GM21367 (cell line): Measurements from ENCODE around the gene PRX.
"Not testable (repeated sequence)": the region's sequence is repeated elsewhere in the genome, so short reads cannot be mapped to it uniquely, and the experiment has no call there.

Experiments
- ATAC-seq: cut with Tn5 transposase; IDR thresholded peaks from one replicate; pipeline ENCODE4 v1.9.1; 2021; ENCODE audit not compliant: unreplicated experiment

PRX gene

GRCh38 chr19:40392894-40393517 lies 20.2 kb downstream of the PRX start:
- ATAC-seq = no peak

- no peak for ATAC-seq
These were observed 21.1 kb downstream of the PRX start for GRCh38 chr19:40392123-40392522.

DNA sequence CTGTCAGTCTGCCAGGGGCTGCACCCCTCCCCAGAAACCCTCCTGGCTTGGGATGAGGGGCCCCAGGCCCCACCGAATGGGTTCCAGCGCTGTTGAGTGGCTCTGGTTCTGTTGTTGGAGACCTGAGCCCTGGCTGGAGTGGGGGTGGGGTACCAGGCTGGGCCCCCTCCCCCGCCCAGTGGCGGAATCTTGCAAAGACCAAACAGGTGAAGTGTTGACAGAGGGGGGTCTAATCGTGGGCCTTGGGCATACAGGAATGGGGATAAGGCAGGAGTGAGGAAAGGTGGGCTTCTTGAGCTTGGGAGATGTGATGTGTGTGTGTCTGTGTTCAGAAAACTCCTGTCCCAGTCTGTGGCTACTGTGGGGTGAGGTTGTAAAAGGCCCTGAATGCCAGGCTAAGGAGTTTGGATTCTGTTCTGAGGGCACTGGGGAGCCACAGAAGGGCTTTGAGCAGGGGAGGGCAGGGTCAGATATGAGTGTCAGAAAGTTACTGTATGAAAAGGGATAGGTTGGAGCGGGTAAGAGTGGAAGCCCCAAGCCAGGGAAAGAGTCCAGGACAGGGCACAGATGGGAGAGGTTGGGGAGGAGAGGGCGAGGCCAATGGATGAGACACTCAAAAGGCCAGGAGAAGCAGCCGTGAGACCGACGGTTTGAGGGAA lies 23.0 kb downstream of the PRX start, which contains the start of gene HIPK4:
Gene HIPK4 (minus strand): TSS at position 98 of the 659 bp plus-strand sequence. CDS start 279 bp downstream, outside the sequence.
- ATAC-seq = no peak

DNA sequence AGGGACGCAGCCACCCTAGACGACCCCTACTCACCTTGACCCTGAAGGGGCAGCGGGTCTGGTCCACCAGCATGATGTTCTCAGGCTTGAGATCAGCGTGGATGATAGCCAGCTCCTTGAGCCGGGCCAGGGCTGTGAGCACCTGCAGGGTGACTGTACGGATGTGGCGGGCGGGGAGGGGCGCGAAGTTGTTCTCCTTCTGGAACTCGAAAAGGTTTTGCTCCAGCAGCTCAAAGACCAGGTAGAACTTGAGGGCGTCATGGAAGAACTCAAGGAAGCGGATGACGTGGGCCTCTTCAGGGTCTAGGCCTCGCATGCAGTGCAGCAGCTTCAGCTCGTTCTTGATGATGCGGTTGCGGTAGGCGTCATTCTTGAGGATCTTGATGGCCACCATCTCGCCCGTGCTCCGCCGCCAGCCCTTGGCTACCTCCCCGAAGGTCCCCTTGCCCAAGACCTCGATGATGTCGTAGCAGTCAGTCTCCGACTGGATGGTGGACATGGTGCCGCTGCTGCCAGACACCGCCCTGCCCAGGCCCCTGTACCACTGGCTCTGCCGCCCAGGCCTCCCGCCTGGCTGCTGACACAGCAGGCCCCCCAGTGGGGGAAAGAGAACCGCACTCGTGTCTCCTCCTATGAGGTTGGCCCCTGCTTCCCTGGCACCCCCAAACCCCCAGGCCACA lies 23.6 kb downstream of the PRX start:
- ATAC-seq = no peak

DNA sequence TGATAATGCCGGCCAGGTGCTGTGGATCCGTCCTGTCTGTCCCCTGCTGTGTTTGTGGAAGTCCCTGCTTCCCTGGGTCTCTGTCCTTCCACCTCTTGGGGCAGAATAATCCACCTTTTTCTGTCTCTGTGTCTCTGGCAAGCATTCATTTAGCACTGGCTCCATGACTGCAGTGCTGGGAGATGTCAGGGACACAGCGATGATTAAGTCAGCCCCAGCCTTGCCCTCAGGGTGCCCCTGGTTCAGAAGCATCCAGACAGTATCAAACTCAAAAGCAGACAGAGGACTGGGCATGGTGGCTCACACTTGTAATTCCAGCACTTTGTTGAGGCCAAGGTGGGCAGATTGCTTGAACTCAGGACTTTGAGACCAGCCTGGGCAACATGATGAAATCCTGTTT lies 24.7 kb downstream of the PRX start:
- no peak for ATAC-seq

DNA sequence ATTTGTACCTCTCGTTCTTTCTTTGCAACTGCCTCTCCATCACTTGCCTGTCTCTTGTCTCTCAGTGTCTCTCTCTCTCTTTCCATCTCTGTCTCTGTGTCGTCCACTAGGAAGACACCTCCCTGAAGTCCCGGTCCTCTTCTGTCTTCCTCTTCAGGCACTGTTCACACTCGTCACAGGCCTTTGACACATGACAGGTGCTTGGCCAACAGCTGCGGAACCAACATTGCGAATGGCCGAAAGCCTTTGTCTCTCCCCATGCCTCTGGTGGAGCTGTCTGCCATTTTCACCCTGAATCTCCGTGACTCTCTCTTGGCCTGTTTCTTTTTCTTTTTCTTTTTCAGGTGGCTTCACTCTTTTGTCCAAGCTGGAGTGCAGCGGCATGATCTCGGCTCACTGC lies 26.0 kb downstream of the PRX start:
- ATAC-seq = no peak

GRCh38 chr19:40383668-40384248 lies 29.4 kb downstream of the PRX start:
- no peak for ATAC-seq

GRCh38 chr19:40381321-40381720 lies 31.9 kb downstream of the PRX start:
- ATAC-seq = no peak

DNA sequence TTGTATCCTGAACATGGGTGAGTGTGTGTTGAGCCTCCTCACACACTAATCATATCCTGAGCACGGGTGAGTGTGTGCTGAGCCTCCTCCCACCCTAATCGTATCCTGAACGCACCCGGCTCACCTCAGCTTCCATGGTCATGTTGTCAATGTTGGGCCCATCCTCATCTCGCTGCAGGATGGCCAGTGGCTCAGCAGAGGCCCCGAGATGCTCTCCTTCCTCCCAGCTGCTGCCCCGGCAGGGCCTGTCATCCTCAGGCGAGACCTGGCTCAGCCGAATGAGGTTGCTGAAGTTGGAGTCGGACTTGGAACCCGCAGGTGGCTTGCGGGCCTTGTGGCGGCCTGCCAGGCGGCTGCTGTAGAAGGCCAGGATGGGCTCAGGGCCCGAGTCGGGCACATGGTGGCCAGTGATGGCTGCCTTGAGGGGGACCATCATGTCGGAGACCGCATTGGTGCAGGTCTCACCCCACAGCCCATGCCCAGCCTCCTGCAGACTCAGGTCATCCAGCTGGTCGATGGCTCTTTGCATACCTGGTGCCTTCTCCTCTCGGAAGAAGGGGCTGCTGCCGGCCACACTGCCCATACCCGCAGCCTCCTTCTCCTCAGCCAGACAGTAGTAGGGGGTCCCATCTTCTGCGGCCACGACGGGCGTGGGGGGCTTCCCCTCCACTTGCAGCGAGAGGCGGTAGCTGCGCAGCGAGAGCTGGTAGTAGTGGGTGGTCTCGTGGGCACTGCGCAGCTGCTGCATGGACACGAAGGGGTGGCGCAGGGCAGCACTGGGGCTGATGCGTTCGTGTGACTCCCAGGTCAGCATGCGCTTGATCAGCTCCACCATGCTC lies 32.8 kb downstream of the PRX start:
- ATAC-seq = no peak

- ATAC-seq = no peak
These were observed 33.6 kb downstream of the PRX start for GRCh38 chr19:40379446-40380198.

DNA sequence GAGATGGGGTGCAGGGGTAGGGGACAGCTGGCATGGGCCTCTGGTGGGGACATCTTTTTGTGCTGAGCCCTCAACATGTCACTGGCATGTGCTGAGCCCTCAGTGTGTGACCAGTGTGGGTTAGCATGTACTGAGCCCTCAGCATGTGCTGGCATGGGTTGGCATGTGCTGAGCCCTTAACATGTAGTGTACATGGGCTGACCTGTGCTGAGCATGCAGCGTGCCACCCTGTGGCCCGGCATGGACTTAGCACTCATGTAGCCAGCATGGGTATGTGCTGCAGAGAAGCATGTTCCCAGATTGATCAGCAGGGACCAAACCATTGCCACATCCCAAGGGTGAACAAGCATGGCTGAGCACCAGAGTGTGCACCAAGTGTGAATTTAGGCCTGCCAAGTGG lies 34.7 kb downstream of the PRX start:
- no peak for ATAC-seq

- ATAC-seq = no peak
These were observed 35.2 kb downstream of the PRX start for GRCh38 chr19:40377876-40378385.

DNA sequence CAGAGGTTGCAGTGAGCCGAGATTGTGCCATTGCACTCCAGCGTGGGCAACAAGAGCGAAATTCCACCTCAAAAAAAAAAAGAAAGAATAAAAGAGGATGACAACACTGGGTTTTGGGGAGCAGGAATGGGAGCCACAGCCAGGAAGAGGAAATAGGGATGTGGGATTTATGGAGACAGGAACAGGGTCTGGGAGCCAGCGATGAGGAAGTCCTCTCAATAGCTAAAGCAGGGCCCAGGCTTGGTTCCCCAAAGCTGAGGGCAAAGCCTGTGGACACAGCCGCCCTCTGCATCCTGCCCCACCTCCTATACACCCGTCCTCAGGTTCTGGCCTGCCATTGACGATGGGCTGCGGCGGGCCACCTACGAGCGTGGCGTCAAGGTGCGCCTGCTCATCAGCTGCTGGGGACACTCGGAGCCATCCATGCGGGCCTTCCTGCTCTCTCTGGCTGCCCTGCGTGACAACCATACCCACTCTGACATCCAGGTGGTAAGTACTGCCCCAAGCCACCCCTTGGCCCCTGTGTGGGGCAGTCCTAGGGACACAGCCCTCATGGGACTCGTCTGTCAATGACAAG lies 36.8 kb downstream of the PRX start:
- no peak for ATAC-seq

- no peak for ATAC-seq
These were observed 39.1 kb downstream of the PRX start for GRCh38 chr19:40374084-40374483.

GRCh38 chr19:40371802-40372122 lies 41.4 kb downstream of the PRX start:
- ATAC-seq = no peak

GRCh38 chr19:40370997-40371801 lies 42.0 kb downstream of the PRX start:
- ATAC-seq = no peak

GRCh38 chr19:40370253-40370652 lies 42.9 kb downstream of the PRX start:
- ATAC-seq = not testable (repeated sequence)

- no peak for ATAC-seq
These were observed 43.4 kb downstream of the PRX start for GRCh38 chr19:40369797-40370196.
